ENCODE data around the gene SELENOV. TPM values are rescaled to one million over a fixed set of nuclear protein-coding genes. Genes with fewer than 3 reads are reported as not detected.

SELENOV gene
- total and polyA plus RNA-seq, 9 of the 15 experiments (the other 6 are each of a cell fraction or from before 2014, with no cell fraction given): 0.04 to 0.09 (median 0.06) TPM; not detected in 4

GRCh38 chr19:39502640-39503417 is 12.1 kb upstream of the SELENOV start (continued):
- no peak for TF ChIP-seq UBTF (IDR thresholded peaks at IDR 0.05; ENCODE audit: borderline replicate concordance in 1 of 2, low read depth in 2 of 2, low read length in 2 of 2)
- 0 out of 2 replicates have a peak, but pooled peaks have one; percentile 9 for TF ChIP-seq ZNF384 (IDR thresholded peaks at IDR 0.05; ENCODE audit: low read depth, low read length)
- 0 out of 2 replicates have a peak, but pooled peaks have one; percentile 68 for TF ChIP-seq LCOR (CRISPR knock-in tag; IDR thresholded peaks at IDR 0.05)
- no peak; the same call in 1 of the 2 replicates for TF ChIP-seq PURB (CRISPR knock-in tag; IDR thresholded peaks at IDR 0.05; ENCODE audit: low read depth)
- no peak for TF ChIP-seq DEAF1 (CRISPR knock-in tag; IDR thresholded peaks at IDR 0.05)
- TF ChIP-seq, protein P1, sequence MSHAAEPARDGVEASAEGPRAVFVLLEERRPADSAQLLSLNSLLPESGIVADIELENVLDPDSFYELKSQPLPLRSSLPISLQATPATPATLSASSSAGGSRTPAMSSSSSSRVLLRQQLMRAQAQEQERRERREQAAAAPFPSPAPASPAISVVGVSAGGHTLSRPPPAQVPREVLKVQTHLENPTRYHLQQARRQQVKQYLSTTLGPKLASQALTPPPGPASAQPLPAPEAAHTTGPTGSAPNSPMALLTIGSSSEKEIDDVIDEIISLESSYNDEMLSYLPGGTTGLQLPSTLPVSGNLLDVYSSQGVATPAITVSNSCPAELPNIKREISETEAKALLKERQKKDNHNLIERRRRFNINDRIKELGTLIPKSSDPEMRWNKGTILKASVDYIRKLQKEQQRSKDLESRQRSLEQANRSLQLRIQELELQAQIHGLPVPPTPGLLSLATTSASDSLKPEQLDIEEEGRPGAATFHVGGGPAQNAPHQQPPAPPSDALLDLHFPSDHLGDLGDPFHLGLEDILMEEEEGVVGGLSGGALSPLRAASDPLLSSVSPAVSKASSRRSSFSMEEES (CRISPR knock-in tag; IDR thresholded peaks at IDR 0.05): no peak
- TF ChIP-seq ZNF318 (IDR thresholded peaks at IDR 0.05; ENCODE audit: borderline replicate concordance in 1 of 2, low read depth in 1 of 2): no peak
- TF ChIP-seq TEAD2 (tag; IDR thresholded peaks at IDR 0.05): no peak
- no peak for TF ChIP-seq FOXM1 (IDR thresholded peaks at IDR 0.05; ENCODE audit: low read depth)
- peak; percentile 98 for TF ChIP-seq FOXM1 (CRISPR knock-in tag; IDR thresholded peaks at IDR 0.05; ENCODE audit: low read depth)

All from K562 (cell line).